Measurements from ENCODE around the gene TRPM8. TPM values are rescaled to one million over a fixed set of nuclear protein-coding genes. Genes with fewer than 3 reads are reported as not detected.
"Not testable (repeated sequence)": the region's sequence is repeated elsewhere in the genome, so short reads cannot be mapped to it uniquely, and the experiment has no call there.

TRPM8 gene
- total RNA-seq, 1 donor from 2014 or later = not detected

- Histone ChIP-seq H3K4me1 (no peaks in the 10 kb centered on the region), H3K4me3 (no peak overlapping the region), H3K9me3 (no peaks in the 10 kb centered on the region), H3K27me3 (no peaks in the 10 kb centered on the region), H3K27ac (no peak overlapping the region), H3K36me3 (no peaks in the 10 kb centered on the region)
- intact Hi-C loops (cut with DNase I) = no loop called here
- no peak for DNase-seq (ENCODE audit: extremely low spot score in 2 of 2)
- TF ChIP-seq POLR2A (IDR thresholded peaks at IDR 0.05) (no peak), POLR2AphosphoS5 (IDR thresholded peaks at IDR 0.05; ENCODE audit: insufficient read depth in 1 of 2, low read depth in 1 of 2) (no peak), CTCF (IDR thresholded peaks at IDR 0.05) (no peak)
Measured at GRCh38 chr2:233966388-233966787, 49.2 kb downstream of the TRPM8 start.

GRCh38 chr2:233967164-233967563 lies 50.0 kb downstream of the TRPM8 start:
- H3K4me1 ChIP-seq = no peaks in the 10 kb centered on the region
- intact Hi-C loops (cut with DNase I) = no loop called here
- no peaks in the 10 kb centered on the region for H3K36me3 ChIP-seq
- no peak for DNase-seq (ENCODE audit: extremely low spot score in 2 of 2)
- H3K4me3 ChIP-seq = no peak overlapping the region
- H3K27me3 ChIP-seq = no peaks in the 10 kb centered on the region
- no peak overlapping the region for H3K27ac ChIP-seq
- no peaks in the 10 kb centered on the region for H3K9me3 ChIP-seq
- TF ChIP-seq POLR2AphosphoS5 (IDR thresholded peaks at IDR 0.05; ENCODE audit: insufficient read depth in 1 of 2, low read depth in 1 of 2) = no peak
- no peak for TF ChIP-seq POLR2A (IDR thresholded peaks at IDR 0.05)
- no peak for TF ChIP-seq CTCF (IDR thresholded peaks at IDR 0.05)

GRCh38 chr2:233968556-233968955 lies 51.4 kb downstream of the TRPM8 start:
- Histone ChIP-seq H3K4me3 (no peak overlapping the region), H3K9me3 (no peaks in the 10 kb centered on the region), H3K36me3 (no peaks in the 10 kb centered on the region), H3K27ac (no peak overlapping the region), H3K4me1 (no peaks in the 10 kb centered on the region), H3K27me3 (no peaks in the 10 kb centered on the region)
- intact Hi-C loops (cut with DNase I) = no loop called here
- DNase-seq (ENCODE audit: extremely low spot score in 2 of 2) = no peak
- TF ChIP-seq CTCF (IDR thresholded peaks at IDR 0.05) (no peak), POLR2A (IDR thresholded peaks at IDR 0.05) (no peak), POLR2AphosphoS5 (IDR thresholded peaks at IDR 0.05; ENCODE audit: insufficient read depth in 1 of 2, low read depth in 1 of 2) (no peak)

DNA sequence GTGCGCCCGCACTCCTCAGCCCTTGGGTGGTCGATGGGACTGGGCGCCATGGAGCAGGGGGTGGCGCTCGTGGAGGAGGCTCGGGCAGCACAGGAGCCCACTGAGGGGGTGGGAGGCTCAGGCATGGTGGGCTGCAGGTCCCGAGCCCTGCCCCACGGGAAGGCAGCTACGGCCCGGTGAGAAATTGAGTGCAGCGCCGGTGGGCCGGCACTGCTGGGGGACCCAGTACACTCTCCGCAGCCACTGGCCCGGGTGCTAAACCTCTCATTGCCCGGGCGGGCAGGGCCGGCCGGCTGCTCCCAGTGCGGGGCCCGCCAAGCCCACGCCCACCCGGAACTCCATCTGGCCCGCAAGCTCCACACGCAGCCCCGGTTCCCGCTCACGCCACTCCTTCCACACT lies 55.3 kb downstream of the TRPM8 start:
- H3K4me1 ChIP-seq; intact Hi-C loops (cut with DNase I); H3K9me3 ChIP-seq; H3K27me3 ChIP-seq; DNase-seq (ENCODE audit: extremely low spot score in 2 of 2); H3K36me3 ChIP-seq; H3K27ac ChIP-seq; H3K4me3 ChIP-seq: not testable (repeated sequence)

GRCh38 chr2:233972941-233973575 lies 55.9 kb downstream of the TRPM8 start:
- no peak for DNase-seq (ENCODE audit: extremely low spot score in 2 of 2)
- Histone ChIP-seq H3K4me3 (no peak overlapping the region), H3K36me3 (no peaks in the 10 kb centered on the region), H3K27me3 (no peaks in the 10 kb centered on the region), H3K4me1 (peaks cover 6% of the 10 kb centered on the region), H3K9me3 (no peaks in the 10 kb centered on the region), H3K27ac (no peak overlapping the region)
- TF ChIP-seq POLR2AphosphoS5 (IDR thresholded peaks at IDR 0.05; ENCODE audit: insufficient read depth in 1 of 2, low read depth in 1 of 2) (no peak), POLR2A (IDR thresholded peaks at IDR 0.05) (no peak), CTCF (IDR thresholded peaks at IDR 0.05) (no peak)
- intact Hi-C loops (cut with DNase I) = no loop called here
